SH-SY5Y (cell line): ENCODE measurements around the gene MESP2.

Experiments used
- GATA2 ChIP-seq: IDR thresholded peaks from 2 replicates; pipeline ENCODE4 v1.6.1; 2011; ENCODE audit warnings: mild to moderate bottlenecking, low read depth, low read length
- GATA3 ChIP-seq: IDR thresholded peaks from 2 replicates; pipeline ENCODE4 v1.6.1; 2011; ENCODE audit warnings: low read depth, mild to moderate bottlenecking, low read length, moderate library complexity

MESP2 gene

GRCh38 chr15:89799011-89799911, 23.1 kb downstream of the MESP2 start:
- TF ChIP-seq GATA2 (no peak), GATA3 (no peak)

GRCh38 chr15:89799918-89800498, 23.9 kb downstream of the MESP2 start:
- no peak for TF ChIP-seq GATA3
- TF ChIP-seq GATA2: no peak

GRCh38 chr15:89801471-89802195, 25.5 kb downstream of the MESP2 start:
- TF ChIP-seq GATA3 (no peak), GATA2 (no peak)

GRCh38 chr15:89802231-89802928, 26.2 kb downstream of the MESP2 start:
- TF ChIP-seq GATA3: no peak
- no peak for TF ChIP-seq GATA2

- no peak for TF ChIP-seq GATA3
- no peak for TF ChIP-seq GATA2
Measured at GRCh38 chr15:89802986-89803824, 27.1 kb downstream of the MESP2 start.

GRCh38 chr15:89803941-89804800, 28.0 kb downstream of the MESP2 start:
- TF ChIP-seq GATA2 (no peak), GATA3 (no peak)

- TF ChIP-seq GATA2 (no peak), GATA3 (no peak)
Measured at GRCh38 chr15:89805241-89806209, 29.4 kb downstream of the MESP2 start.

- no peak for TF ChIP-seq GATA2
- no peak for TF ChIP-seq GATA3
Measured at GRCh38 chr15:89806210-89806558, 30.1 kb downstream of the MESP2 start.

DNA sequence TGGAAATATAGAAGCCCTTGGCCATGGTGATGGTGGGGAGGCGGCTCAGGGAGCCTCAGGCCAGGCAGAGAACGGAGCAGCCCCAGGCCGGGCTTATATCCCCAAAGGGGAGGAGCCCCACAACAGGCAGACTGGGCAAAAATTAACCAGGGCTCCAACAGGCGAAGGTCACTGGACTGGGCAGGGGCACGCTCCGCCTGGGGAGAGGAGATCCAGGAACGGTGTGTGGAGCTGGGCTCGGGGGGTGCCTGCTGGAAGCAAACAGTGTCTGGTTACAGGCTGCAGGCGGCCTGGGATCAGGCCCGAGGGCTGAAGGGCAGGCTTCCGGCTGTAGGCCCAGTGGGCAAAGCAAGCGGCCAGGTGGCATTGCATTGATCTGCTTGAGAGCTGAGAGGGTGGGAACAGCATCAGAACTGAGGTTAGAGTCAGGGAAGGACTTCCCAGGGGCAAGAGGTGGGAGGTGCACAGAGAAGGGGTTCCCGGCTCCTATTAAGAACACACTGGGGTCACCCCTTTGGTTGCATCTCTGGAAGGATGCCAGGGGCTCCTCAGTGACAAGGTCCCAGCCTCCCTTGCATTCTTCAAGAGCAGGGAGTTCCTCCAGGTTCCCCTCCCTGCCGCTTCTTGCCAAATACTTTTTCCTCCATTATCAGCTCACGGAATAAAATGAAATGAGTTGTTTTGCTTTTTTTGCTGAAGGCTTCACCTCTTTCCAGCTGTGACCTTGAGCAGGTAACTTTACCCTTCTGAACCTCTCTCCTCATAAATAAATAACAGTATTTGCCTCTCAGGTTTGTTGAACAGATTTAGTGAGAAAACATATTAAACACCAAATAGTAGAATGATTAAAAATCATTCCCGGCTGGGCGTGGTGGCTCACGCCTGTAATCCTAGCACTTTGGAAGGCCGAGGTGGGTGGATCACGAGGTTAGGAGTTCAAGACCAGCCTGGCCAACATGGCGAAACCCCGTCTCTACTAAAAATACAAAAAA, 30.7 kb downstream of the MESP2 start:
- TF ChIP-seq GATA2: no peak

- no peak for TF ChIP-seq GATA2
- TF ChIP-seq GATA3: no peak
Measured at GRCh38 chr15:89807689-89808088, 31.6 kb downstream of the MESP2 start.
